AG09319 (cell line): ENCODE measurements around the gene IL17F.

ENCODE experiments used
- DNase-seq: peaks from one replicate; pipeline ENCODE4 v3.0.0-alpha.2; 2010; ENCODE audit warnings: low read depth; ENCODE audit errors: extremely low read depth
- TF ChIP-seq, protein P1 (sequence below): IDR thresholded peaks from 2 replicates; pipeline ENCODE4 v1.5.1; 2011; ENCODE audit warnings: low read depth, mild to moderate bottlenecking, inconsistent platforms, low read length, moderate library complexity

IL17F gene

GRCh38 chr6:52262620-52263344, 18.5 kb upstream of the IL17F start:
- no peak for DNase-seq

DNA sequence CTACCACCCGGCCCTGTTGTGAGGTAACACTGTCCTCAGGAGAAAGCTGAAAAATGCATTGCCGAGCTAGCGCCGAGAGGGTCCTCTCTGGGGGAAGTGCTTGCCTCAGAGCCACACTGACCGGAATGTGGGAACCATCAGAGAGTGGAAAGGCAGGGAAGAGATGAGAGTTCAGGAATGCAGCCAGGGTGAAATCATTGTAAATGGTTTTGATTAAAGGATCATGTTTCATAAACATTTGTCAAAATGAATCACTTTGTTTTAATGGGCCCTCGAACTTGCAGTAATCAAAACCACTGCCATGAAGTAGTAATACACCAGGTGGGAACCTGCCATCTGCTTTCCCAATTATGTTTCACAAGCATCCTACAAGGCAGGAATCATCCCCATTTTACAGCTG, 16.9 kb upstream of the IL17F start:
- TF ChIP-seq, protein P1, sequence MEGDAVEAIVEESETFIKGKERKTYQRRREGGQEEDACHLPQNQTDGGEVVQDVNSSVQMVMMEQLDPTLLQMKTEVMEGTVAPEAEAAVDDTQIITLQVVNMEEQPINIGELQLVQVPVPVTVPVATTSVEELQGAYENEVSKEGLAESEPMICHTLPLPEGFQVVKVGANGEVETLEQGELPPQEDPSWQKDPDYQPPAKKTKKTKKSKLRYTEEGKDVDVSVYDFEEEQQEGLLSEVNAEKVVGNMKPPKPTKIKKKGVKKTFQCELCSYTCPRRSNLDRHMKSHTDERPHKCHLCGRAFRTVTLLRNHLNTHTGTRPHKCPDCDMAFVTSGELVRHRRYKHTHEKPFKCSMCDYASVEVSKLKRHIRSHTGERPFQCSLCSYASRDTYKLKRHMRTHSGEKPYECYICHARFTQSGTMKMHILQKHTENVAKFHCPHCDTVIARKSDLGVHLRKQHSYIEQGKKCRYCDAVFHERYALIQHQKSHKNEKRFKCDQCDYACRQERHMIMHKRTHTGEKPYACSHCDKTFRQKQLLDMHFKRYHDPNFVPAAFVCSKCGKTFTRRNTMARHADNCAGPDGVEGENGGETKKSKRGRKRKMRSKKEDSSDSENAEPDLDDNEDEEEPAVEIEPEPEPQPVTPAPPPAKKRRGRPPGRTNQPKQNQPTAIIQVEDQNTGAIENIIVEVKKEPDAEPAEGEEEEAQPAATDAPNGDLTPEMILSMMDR = no peak
- DNase-seq = peak; percentile 58

More at GRCh38 chr6:52262620-52263344, 18.5 kb upstream of the IL17F start:
- TF ChIP-seq, protein P1 = no peak

- no peak for DNase-seq
- TF ChIP-seq, protein P1 = no peak
These were observed 16.3 kb upstream of the IL17F start for GRCh38 chr6:52260634-52261033.

GRCh38 chr6:52255434-52255833, 11.1 kb upstream of the IL17F start:
- DNase-seq = no peak
- TF ChIP-seq, protein P1 = no peak

DNA sequence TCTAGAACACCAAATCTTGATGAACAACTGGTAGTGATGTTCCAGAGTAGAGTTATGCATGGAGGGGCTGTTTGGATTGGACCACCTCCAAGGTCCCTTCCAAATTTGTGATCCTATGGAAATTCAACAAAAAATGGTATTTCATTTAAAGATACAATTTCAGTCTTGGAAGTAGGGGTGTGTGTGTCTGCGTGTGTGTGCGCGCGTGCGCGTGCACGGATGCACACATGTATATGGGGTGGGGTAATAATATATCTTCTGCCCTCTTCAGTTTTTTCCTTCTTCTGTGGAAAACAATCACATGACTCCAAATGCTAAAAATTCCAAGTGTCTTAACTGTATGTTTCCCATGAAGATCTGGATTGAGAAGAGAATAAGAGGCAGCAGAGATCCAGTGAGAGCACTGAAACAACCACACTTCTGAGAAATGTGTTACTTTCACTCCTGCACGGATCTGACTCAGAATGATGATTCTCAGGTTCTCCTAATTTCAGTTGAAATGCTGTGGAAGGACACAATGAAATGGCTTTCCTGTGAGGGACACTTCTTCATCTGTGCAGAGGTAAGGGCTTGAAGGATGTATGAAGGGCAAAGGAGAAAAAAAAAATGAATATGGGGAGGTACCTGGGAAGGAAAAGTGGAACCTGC, 10.6 kb upstream of the IL17F start:
- DNase-seq = no peak
- TF ChIP-seq, protein P1 = no peak

- peak; percentile 11 for DNase-seq
- TF ChIP-seq, protein P1 = no peak
These were observed 9.2 kb upstream of the IL17F start for GRCh38 chr6:52253494-52253893.

DNA sequence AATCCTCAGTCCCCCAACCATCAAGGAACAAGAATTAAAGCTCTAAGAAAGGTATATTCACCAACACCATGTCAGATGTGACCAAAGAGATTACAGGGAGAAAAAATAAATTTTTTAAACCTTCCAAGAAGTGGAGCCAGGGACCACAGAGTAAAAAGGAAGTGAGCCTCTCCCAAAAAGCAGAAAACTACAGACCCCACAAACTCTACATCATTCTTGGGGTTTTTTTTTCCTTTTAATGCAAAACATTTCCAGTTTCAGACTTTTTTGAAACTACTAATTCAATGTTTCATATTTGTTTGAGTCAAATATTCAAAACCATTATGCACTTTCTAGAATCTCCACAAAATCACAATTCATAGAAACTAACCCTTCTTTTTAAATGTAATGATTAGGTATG, 6.8 kb upstream of the IL17F start:
- TF ChIP-seq, protein P1 = no peak
- DNase-seq = no peak
